ENCODE measurements around the gene AP1S1. TPM values are rescaled to one million over a fixed set of nuclear protein-coding genes. Genes with fewer than 3 reads are reported as not detected.

The AP1S1 gene
- total and polyA plus RNA-seq, 2 donors (not counting 1 experiment from before 2014, with no cell fraction given) = 10.3 to 16.3 TPM

DNA sequence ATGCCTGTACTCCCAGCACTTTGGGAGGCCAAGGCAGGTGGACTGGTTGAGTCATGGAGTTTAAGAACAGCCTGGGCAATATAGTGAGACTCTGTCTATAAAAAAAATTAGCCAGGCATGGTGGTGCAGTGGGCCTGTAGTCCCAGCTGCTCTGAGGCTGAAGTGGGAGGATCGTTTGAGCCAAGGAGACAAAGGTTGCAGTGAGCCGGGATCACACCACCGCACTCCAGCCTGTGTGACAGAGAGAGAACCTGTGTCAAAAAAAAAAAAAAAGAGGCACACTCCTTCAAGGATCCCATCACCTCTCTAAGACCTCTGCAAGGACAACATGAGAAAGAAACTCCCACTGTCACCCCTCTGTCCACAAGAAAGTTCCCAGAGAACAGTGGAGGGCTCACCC is 21.4 kb downstream of the AP1S1 start:
- Histone ChIP-seq H3K4me1 (ENCODE audit: control insufficient read depth in 2 of 2, insufficient read depth in 2 of 2, low read length in 2 of 2) (peaks cover 54 to 55% of the 10 kb centered on the region in 2 donors), H3K27ac (ENCODE audit: low read length in 2 of 2) (no peak overlapping the region), H3K4me3 (ENCODE audit: control extremely low read depth in 1 of 5, extremely low read depth in 1 of 5, insufficient read depth in 1 of 5, low read depth in 2 of 5, low read length in 4 of 5) (no peak overlapping the region), H3K9ac (ENCODE audit: low read length) (no peak overlapping the region), H3K27me3 (replicated peaks in 1 of 4; ENCODE audit: control extremely low read depth in 1 of 4, control insufficient read depth in 3 of 4, insufficient read depth in 4 of 4, low read length in 3 of 4) (peaks cover 0 to 97% (median 69%) of the 10 kb centered on the region in 4 experiments), H3K36me3 (replicated peaks in 1 of 2; ENCODE audit: control extremely low read depth in 1 of 2, control insufficient read depth in 1 of 2, extremely low read depth in 1 of 2, insufficient read depth in 2 of 2, low read length in 1 of 2) (no peaks in the 10 kb centered on the region), H2AFZ (ENCODE audit: insufficient read depth, low read depth, low read length, poor library complexity, severe bottlenecking) (no peak overlapping the region), H3K9me3 (ENCODE audit: control extremely low read depth in 1 of 3, control insufficient read depth in 2 of 3, insufficient read depth in 1 of 3, low read length in 2 of 3) (peaks cover 0 to 37% (median 1%) of the 10 kb centered on the region in 3 donors), H3K4me2 (replicated peaks; ENCODE audit: low read depth, low read length, poor library complexity, severe bottlenecking) (no peak overlapping the region), H3K79me2 (ENCODE audit: control insufficient read depth, insufficient read depth, low read length) (no peaks in the 10 kb centered on the region), H4K20me1 (ENCODE audit: control insufficient read depth, insufficient read depth, low read length, poor library complexity, severe bottlenecking) (no peaks in the 10 kb centered on the region)
- no peak for TF ChIP-seq CTCF (IDR thresholded peaks at IDR 0.05)
- intact Hi-C loops (cut with micrococcal nuclease) = no loop called here
- no peaks in the 10 kb centered on the region for H3K9me3 Mint-ChIP-seq (ENCODE audit: insufficient read depth)
- POLR2A ChIA-PET = no interaction called here
- CTCF ChIA-PET = interaction anchor here (2.5 to 3.2 kb wide), 2 partner anchors 17 to 31 kb away, joined by 9 to 13 read pairs; no protein-coding TSS in a partner anchor
- no CpG with 5 or more reads among the region's 3 CpGs for WGBS (ENCODE audit: insufficient coverage)
- H3K27me3 Mint-ChIP-seq = peaks cover 74% of the 10 kb centered on the region
- no peak overlapping the region for H3K27ac Mint-ChIP-seq
- ATAC-seq (ENCODE audit: low read depth) (no peak), DNase-seq (no peak)
- H3K4me1 Mint-ChIP-seq = peaks cover 41% of the 10 kb centered on the region
- no peak overlapping the region for H3K4me3 Mint-ChIP-seq

DNA sequence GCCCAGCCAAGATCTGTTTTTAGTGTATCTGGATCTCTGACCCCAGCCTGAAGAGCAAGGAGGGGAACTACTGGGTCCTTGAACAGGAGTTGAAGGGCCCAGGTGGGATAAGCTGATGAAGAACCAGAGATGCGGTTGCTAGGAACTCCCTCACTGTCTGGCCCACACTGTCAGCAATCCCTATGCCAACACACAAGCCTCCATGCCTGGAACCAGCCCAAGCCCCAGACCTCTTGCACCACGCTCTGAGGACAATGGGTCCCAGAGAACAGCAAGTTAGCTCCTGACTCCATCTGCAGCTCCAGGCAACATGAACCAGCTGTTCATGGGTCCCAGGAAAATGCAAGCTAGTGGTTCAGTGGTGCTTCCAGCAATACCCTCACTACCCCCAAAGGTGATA is 23.4 kb downstream of the AP1S1 start:
- no peak overlapping the region for H3K4me3 Mint-ChIP-seq
- no peaks in the 10 kb centered on the region for H3K79me2 ChIP-seq (ENCODE audit: control insufficient read depth, insufficient read depth, low read length)
- no peaks in the 10 kb centered on the region for H4K20me1 ChIP-seq (ENCODE audit: control insufficient read depth, insufficient read depth, low read length, poor library complexity, severe bottlenecking)
- H3K4me1 Mint-ChIP-seq = peaks cover 33% of the 10 kb centered on the region
- CTCF ChIA-PET = interaction anchor here (3.2 kb wide), 1 partner anchor 15 kb away, joined by 13 read pairs; no protein-coding TSS in a partner anchor
- H3K9me3 Mint-ChIP-seq (ENCODE audit: insufficient read depth) = no peaks in the 10 kb centered on the region
- no peaks in the 10 kb centered on the region for H3K36me3 ChIP-seq (replicated peaks in 1 of 2; ENCODE audit: control extremely low read depth in 1 of 2, control insufficient read depth in 1 of 2, extremely low read depth in 1 of 2, insufficient read depth in 2 of 2, low read length in 1 of 2)
- WGBS (ENCODE audit: insufficient coverage) = 82% methylated on average over 1 of the region's 2 CpGs
- H3K4me3 ChIP-seq (ENCODE audit: control extremely low read depth in 1 of 5, extremely low read depth in 1 of 5, insufficient read depth in 1 of 5, low read depth in 2 of 5, low read length in 4 of 5) = no peak overlapping the region
- H2AFZ ChIP-seq (ENCODE audit: insufficient read depth, low read depth, low read length, poor library complexity, severe bottlenecking) = no peak overlapping the region
- no peak for DNase-seq
- H3K9me3 ChIP-seq (ENCODE audit: control extremely low read depth in 1 of 3, control insufficient read depth in 2 of 3, insufficient read depth in 1 of 3, low read length in 2 of 3) = peaks cover 0 to 21% (median 1%) of the 10 kb centered on the region in 3 donors
- ATAC-seq (ENCODE audit: low read depth) = no peak
- H3K9ac ChIP-seq (ENCODE audit: low read length) = no peak overlapping the region
- no peak overlapping the region for H3K27ac ChIP-seq (ENCODE audit: low read length in 2 of 2)
- intact Hi-C loops (cut with micrococcal nuclease) = no loop called here
- peaks cover 73% of the 10 kb centered on the region for H3K27me3 Mint-ChIP-seq
- peaks cover 37 to 38% of the 10 kb centered on the region in 2 donors for H3K4me1 ChIP-seq (ENCODE audit: control insufficient read depth in 2 of 2, insufficient read depth in 2 of 2, low read length in 2 of 2)
- no peak overlapping the region for H3K4me2 ChIP-seq (replicated peaks; ENCODE audit: low read depth, low read length, poor library complexity, severe bottlenecking)
- TF ChIP-seq CTCF (IDR thresholded peaks at IDR 0.05) (no peak), EZH2 (IDR thresholded peaks at IDR 0.05; ENCODE audit: borderline replicate concordance, insufficient read depth, low read depth, low read length, poor library complexity, severe bottlenecking) (no peak)
- peaks cover 0 to 91% (median 58%) of the 10 kb centered on the region in 4 experiments for H3K27me3 ChIP-seq (replicated peaks in 1 of 4; ENCODE audit: control extremely low read depth in 1 of 4, control insufficient read depth in 3 of 4, insufficient read depth in 4 of 4, low read length in 3 of 4)
- POLR2A ChIA-PET = no interaction called here
- H3K27ac Mint-ChIP-seq = no peak overlapping the region
